BLaER1 treated with 17β-estradiol and CSF1 and Interleukin-3, amounts not matched to agents 10 nM and 100 nM (cell line): ENCODE measurements around the gene FNDC11.

ENCODE experiments used
- H3K27ac ChIP-seq, 11 experiments: shearing (Covaris generic); formaldehyde crosslinking; 2 replicates each; pipeline ENCODE4 v1.8.1; 2022
- H3K27me3 ChIP-seq, 11 experiments: shearing (Covaris generic); formaldehyde crosslinking; 2 replicates each; pipeline ENCODE4 v1.8.1; 2022
- H3K36me3 ChIP-seq, 11 experiments: shearing (Covaris generic); formaldehyde crosslinking; 2 replicates each; pipeline ENCODE4 v1.8.1; 2022
- H3K4me1 ChIP-seq, 10 experiments: shearing (Covaris generic); formaldehyde crosslinking; 2 replicates each; pipeline ENCODE4 v1.8.1; 2022
- H3K4me2 ChIP-seq, 11 experiments: shearing (Covaris generic); formaldehyde crosslinking; 2 replicates each; pipeline ENCODE4 v1.8.1; 2022
- H3K4me3 ChIP-seq, 10 experiments: shearing (Covaris generic); formaldehyde crosslinking; 2 replicates each; pipeline ENCODE4 v1.8.1; 2022
- H3K9ac ChIP-seq, 11 experiments: shearing (Covaris generic); formaldehyde crosslinking; 2 replicates each; pipeline ENCODE4 v1.8.1; 2022
- H3K9me3 ChIP-seq, 11 experiments: shearing (Covaris generic); formaldehyde crosslinking; replicated peaks in 1 of 11; 2 replicates each; pipeline ENCODE4 v1.8.1; 2022
- H4K20me1 ChIP-seq, 11 experiments: shearing (Covaris generic); formaldehyde crosslinking; 2 replicates each; pipeline ENCODE4 v1.8.1; 2022
- Cebpa-rat ChIP-seq, 11 experiments: shearing (Covaris generic); IDR thresholded peaks; 2 replicates each; pipeline ENCODE4 v1.8.1; 2022

FNDC11 gene

GRCh38 chr20:63539441-63540370, 14.3 kb upstream of the FNDC11 start:
- Histone ChIP-seq H3K4me3 (no peak overlapping the region), H3K27me3 (peaks cover 19 to 56% (median 38%) of the 10 kb centered on the region in 11 experiments), H3K4me1 (peaks cover 13 to 65% (median 59%) of the 10 kb centered on the region in 10 experiments), H4K20me1 (peaks cover 0 to 59% (median 14%) of the 10 kb centered on the region in 11 experiments; a peak in 12 of 22 replicates), H3K27ac (no peak overlapping the region), H3K9ac (0 out of 22 replicates have a peak overlapping the region, but pooled peaks of 1 of the 11 experiments have one; percentile 4), H3K36me3 (no peaks in the 10 kb centered on the region), H3K9me3 (no peaks in the 10 kb centered on the region), H3K4me2 (peak overlapping the region in 9 of 11 experiments; percentile 15 to 50 (median 47); a peak in 14 of 22 replicates)
- no peak for TF ChIP-seq Cebpa-rat (IDR thresholded peaks at IDR 0.05)

DNA sequence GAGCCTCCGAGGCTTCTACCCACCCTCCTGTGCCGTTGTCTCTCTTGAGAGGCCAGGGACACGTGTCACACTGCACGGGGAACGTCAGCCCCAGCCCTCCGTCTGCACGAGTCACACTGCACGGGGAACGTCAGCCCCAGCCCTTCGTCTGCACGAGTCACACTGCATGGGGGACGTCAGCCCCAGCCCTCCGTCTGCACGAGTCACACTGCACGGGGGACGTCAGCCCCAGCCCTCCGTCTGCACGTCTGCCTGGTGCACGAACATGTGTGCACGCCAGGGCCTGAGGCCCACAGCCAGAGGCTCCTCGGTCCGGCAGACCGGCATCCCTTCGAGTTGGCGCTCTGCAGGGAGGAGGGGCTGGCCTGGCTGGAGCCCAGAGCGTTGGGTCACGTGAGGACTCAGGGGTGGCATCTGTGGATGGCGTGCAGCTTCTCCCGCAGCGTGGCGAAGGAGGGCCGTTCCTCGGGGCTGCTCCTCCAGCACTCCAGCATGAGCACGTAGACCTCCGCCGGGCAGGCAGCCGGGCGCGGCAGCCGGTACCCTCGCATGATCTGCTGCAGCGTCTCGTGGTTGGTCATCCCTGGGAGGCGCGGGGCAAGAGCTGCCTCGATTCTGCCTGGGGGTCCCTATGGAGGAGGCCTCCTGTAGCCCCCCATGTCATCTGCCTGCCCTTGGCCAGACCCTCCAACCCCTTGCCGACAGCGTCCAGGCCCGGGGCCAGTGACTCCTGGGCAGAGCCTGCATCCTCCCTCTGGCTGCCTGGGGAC, 13.4 kb upstream of the FNDC11 start:
- Histone ChIP-seq H3K4me1 (peaks cover 13 to 64% (median 55%) of the 10 kb centered on the region in 10 experiments), H4K20me1 (peaks cover 0 to 62% (median 21%) of the 10 kb centered on the region in 11 experiments; a peak in 13 of 22 replicates), H3K36me3 (no peaks in the 10 kb centered on the region), H3K27ac (no peak overlapping the region), H3K27me3 (peaks cover 21 to 57% (median 40%) of the 10 kb centered on the region in 11 experiments), H3K4me2 (peak overlapping the region in 9 of 11 experiments; percentile 12 to 50 (median 47); a peak in 11 of 22 replicates), H3K9me3 (no peaks in the 10 kb centered on the region), H3K9ac (no peak overlapping the region), H3K4me3 (no peak overlapping the region)
- no peak for TF ChIP-seq Cebpa-rat (IDR thresholded peaks at IDR 0.05)

DNA sequence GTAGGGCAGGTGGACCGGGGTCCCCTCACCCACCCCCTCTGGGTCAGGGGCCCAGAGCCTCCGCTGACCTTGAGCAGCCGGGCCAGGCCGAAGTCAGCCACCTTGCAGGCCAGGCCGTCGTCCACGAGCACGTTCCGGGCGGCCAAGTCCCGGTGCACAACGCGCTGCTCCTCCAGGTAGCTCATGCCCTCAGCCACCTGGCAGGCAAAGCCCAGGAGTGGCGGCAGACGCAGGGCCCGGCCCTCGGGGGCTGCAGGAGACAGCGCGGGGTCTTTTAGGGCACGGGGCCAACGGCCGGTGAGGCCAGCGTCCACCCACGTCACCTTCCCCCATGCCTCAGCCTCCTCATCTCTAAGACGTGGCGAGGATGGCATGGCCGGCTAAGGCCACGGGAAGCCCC, 12.6 kb upstream of the FNDC11 start:
- TF ChIP-seq Cebpa-rat (IDR thresholded peaks at IDR 0.05) = no peak
- Histone ChIP-seq H3K9me3 (no peaks in the 10 kb centered on the region), H3K27ac (no peak overlapping the region), H3K4me1 (peaks cover 10 to 64% (median 55%) of the 10 kb centered on the region in 10 experiments), H3K4me3 (no peak overlapping the region), H3K27me3 (peaks cover 29 to 64% (median 48%) of the 10 kb centered on the region in 11 experiments), H4K20me1 (peaks cover 0 to 70% (median 26%) of the 10 kb centered on the region in 11 experiments; a peak in 13 of 22 replicates), H3K9ac (no peak overlapping the region), H3K4me2 (peak overlapping the region in 1 of 11 experiments; percentile 50; a peak in 1 of 22 replicates), H3K36me3 (no peaks in the 10 kb centered on the region)

GRCh38 chr20:63542031-63542559, 11.9 kb upstream of the FNDC11 start:
- peaks cover 0 to 77% (median 27%) of the 10 kb centered on the region in 11 experiments; a peak in 15 of 22 replicates for H4K20me1 ChIP-seq
- H3K4me1 ChIP-seq = peaks cover 3 to 57% (median 48%) of the 10 kb centered on the region in 10 experiments; a peak in 19 of 20 replicates
- no peak overlapping the region for H3K27ac ChIP-seq
- no peaks in the 10 kb centered on the region for H3K36me3 ChIP-seq
- H3K9me3 ChIP-seq = no peaks in the 10 kb centered on the region
- no peak for TF ChIP-seq Cebpa-rat (IDR thresholded peaks at IDR 0.05)
- H3K27me3 ChIP-seq = peaks cover 36 to 72% (median 55%) of the 10 kb centered on the region in 11 experiments
- H3K4me3 ChIP-seq = no peak overlapping the region
- peak overlapping the region in 4 of 11 experiments; percentile 29 to 54 (median 54); a peak in 2 of 22 replicates for H3K4me2 ChIP-seq
- H3K9ac ChIP-seq = no peak overlapping the region

GRCh38 chr20:63542696-63543095, 11.3 kb upstream of the FNDC11 start:
- H3K4me1 ChIP-seq = peaks cover 0 to 51% (median 42%) of the 10 kb centered on the region in 10 experiments; a peak in 16 of 20 replicates
- H3K9me3 ChIP-seq = no peaks in the 10 kb centered on the region
- no peak overlapping the region for H3K4me3 ChIP-seq
- peaks cover 42 to 78% (median 61%) of the 10 kb centered on the region in 11 experiments for H3K27me3 ChIP-seq
- H3K4me2 ChIP-seq = peak overlapping the region in 8 of 11 experiments; percentile 13 to 54 (median 38); a peak in 10 of 22 replicates
- no peak overlapping the region for H3K27ac ChIP-seq
- H4K20me1 ChIP-seq = peaks cover 0 to 82% (median 31%) of the 10 kb centered on the region in 11 experiments; a peak in 15 of 22 replicates
- no peak overlapping the region for H3K9ac ChIP-seq
- H3K36me3 ChIP-seq = no peaks in the 10 kb centered on the region
- no peak for TF ChIP-seq Cebpa-rat (IDR thresholded peaks at IDR 0.05)

- Histone ChIP-seq H3K4me1 (peaks cover 0 to 50% (median 42%) of the 10 kb centered on the region in 10 experiments; a peak in 16 of 20 replicates), H3K36me3 (no peaks in the 10 kb centered on the region)
- TF ChIP-seq Cebpa-rat (IDR thresholded peaks at IDR 0.05) = no peak
Observed at GRCh38 chr20:63543131-63543530, 10.8 kb upstream of the FNDC11 start.

GRCh38 chr20:63543733-63544132, 10.2 kb upstream of the FNDC11 start:
- Histone ChIP-seq H3K36me3 (no peaks in the 10 kb centered on the region), H3K27ac (no peak overlapping the region), H3K27me3 (peaks cover 52 to 87% (median 71%) of the 10 kb centered on the region in 11 experiments), H3K4me1 (peaks cover 0 to 52% (median 44%) of the 10 kb centered on the region in 10 experiments; a peak in 16 of 20 replicates), H3K4me2 (no peak overlapping the region), H3K4me3 (no peak overlapping the region), H4K20me1 (peaks cover 0 to 92% (median 40%) of the 10 kb centered on the region in 11 experiments; a peak in 16 of 22 replicates), H3K9ac (no peak overlapping the region), H3K9me3 (no peaks in the 10 kb centered on the region)
- no peak for TF ChIP-seq Cebpa-rat (IDR thresholded peaks at IDR 0.05)

More at GRCh38 chr20:63543131-63543530, 10.8 kb upstream of the FNDC11 start:
- H3K4me2 ChIP-seq = peak overlapping the region in 8 of 11 experiments; percentile 13 to 54 (median 38); a peak in 10 of 22 replicates
- H4K20me1 ChIP-seq = peaks cover 0 to 86% (median 35%) of the 10 kb centered on the region in 11 experiments; a peak in 16 of 22 replicates
- peaks cover 46 to 82% (median 65%) of the 10 kb centered on the region in 11 experiments for H3K27me3 ChIP-seq
- no peak overlapping the region for H3K27ac ChIP-seq
- H3K9me3 ChIP-seq = no peaks in the 10 kb centered on the region
- no peak overlapping the region for H3K9ac ChIP-seq
- no peak overlapping the region for H3K4me3 ChIP-seq

DNA sequence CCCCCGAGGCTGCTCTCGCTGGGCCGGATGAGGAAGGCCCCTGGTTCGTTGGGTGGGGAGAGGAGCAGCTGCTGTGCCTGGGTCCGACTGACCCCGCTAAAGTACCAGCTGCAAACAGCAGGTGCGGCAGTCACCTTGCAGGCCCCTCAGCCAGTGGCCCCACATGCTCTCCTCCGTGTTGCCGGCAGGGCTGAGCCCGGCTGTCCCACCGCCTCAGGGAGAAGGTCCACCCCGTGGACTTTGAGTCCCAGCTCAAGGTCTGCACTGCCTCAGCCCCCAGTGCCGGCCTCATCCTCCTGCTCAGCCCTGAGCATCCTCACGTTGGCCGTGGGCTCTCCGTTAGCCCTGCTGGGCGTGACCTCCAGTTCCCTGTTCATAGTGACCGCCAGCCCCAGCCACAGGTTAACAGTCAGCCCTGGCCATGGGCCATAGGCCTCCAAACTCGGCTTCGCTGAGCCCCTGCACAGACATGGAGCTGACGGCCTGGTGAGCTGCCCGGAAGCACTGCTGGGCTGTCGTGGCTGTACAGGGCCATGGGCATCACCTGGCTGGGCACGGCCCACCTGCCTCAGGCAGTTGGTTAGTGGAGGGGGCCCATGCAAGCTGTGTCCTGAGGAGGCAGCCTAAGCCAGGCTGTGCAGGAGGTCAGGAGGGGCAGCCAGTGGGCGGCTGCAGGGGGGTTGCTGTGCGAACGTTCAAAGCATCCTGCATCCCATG, 9.6 kb upstream of the FNDC11 start:
- Histone ChIP-seq H3K27me3 (peaks cover 58 to 86% (median 69%) of the 10 kb centered on the region in 11 experiments), H3K27ac (no peak overlapping the region), H4K20me1 (peaks cover 0 to 92% (median 41%) of the 10 kb centered on the region in 11 experiments; a peak in 16 of 22 replicates), H3K9ac (no peak overlapping the region), H3K4me2 (no peak overlapping the region), H3K4me3 (no peak overlapping the region), H3K4me1 (peaks cover 0 to 49% (median 39%) of the 10 kb centered on the region in 10 experiments; a peak in 16 of 20 replicates), H3K36me3 (no peaks in the 10 kb centered on the region), H3K9me3 (no peaks in the 10 kb centered on the region)
- TF ChIP-seq Cebpa-rat (IDR thresholded peaks at IDR 0.05) = no peak
